GM20431 (cell line): ENCODE data around the gene STAT1.

Experiments
- in situ Hi-C: fragments of 300-500 bp; cut with MseI, MboI; formaldehyde crosslinking; loops from one replicate; pipeline ENCODE4 v1.15.0; 2020; ENCODE audit warnings: low sequenced_read_pairs; ENCODE audit not compliant: unreplicated experiment

The STAT1 gene

GRCh38 chr2:190987938-190988337, 26.0 kb downstream of the STAT1 start:
- in situ Hi-C loops, result no loop called here

GRCh38 chr2:190987116-190987515, 26.9 kb downstream of the STAT1 start:
- in situ Hi-C loops, result no loop called here

DNA sequence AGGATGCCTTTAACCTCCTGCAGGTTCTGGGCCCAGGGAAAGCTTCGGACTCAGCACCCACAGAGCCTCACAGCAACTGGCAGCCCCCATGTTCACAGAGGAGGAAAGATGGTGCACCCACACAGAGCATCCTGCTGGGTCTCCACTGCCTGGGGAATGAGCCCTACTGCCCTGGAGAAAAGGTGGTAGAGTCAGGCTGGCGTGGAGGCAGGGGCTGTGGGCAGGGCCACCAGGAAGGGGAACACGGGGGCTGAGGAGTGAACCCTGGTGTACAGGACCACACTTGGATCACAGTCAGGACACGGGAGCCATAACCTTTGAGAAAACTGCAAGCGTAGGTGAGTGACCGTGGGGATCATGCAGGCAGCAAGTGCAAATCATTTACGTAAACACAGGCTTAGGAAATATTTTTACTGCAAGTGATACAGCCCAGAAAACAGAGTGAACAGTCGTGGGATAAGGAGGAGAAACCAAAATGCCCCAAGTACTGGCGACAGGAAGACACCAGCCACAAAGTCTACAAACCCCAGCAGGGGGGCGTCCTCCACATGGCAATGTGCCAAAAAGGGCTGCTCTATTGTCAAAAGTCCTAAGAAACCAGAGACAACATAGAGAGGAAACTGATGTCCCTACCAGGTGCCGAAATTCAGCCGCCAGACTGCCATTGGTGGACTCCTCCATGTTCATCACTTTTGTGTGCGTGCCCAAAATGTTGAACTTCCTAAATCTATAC, 27.6 kb downstream of the STAT1 start:
- in situ Hi-C loops, result no loop called here

DNA sequence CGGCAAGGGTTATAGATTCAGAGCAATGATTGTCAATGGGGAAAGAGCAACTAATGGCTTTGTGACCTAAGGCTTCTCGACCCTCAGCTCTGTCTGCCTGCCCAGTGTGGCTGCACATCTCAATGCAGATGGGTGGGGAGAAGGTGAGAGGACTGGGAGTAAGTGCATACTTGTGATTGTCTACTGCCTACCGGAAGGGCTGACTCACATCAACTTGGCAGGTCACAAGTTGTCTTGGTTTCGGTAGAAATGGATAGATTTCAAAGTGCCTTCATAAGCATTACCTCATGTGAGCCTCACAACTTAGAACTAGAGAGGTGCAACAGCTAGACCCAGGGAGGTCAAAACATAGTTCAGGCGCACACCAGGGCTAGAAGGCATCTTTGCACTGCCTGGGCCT, 29.4 kb downstream of the STAT1 start:
- in situ Hi-C loops, result no loop called here

GRCh38 chr2:190982262-190983034, 31.5 kb downstream of the STAT1 start:
- in situ Hi-C loops, result no loop called here

DNA sequence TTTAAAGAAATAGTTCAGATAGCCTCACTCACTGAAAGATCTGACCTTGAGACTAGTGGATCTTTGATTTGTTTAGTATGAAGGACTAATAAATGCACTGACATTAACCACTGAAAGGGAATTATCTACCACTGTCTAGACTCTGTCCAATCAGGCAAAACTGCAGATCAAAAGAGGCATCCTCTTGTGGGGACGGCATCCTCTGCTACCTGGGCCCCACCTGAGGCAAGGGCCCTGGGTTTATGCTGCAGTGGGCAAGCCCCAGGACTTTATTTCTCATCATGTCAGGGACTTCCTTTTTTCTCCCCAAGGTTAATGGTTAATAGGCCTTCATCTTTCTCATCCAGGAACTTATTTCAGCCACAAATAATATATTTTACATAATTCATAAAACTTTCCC, 32.2 kb downstream of the STAT1 start:
- in situ Hi-C loops, result no loop called here

GRCh38 chr2:190981333-190981732, 32.6 kb downstream of the STAT1 start:
- in situ Hi-C loops, result no loop called here

DNA sequence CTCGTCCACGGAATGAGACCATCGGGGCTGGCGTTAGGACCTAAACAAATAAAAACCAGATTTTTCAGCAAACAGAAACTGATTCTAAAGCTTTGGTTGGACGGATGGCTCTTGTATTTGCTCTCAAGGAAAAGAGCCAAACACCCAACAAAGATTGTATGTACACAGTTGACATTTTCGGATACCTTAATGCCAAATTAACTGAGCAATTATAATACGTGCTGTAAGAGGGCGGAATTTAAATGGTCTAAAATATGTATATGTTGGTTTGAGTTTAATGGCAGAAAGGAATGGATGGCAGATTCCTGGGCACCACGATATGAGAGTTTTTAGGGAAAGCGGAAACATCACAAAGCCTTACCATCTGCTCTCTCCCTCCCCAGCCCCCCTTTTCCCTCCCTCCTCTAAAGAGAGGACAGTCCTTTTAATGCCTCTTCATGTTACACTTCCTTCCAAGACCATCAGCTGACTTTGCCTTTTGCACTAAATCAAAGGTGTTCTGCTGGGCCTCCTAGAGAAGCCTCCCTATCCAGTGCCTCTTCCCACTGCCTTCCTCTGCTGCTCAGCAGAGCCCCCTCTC, 33.3 kb downstream of the STAT1 start:
- in situ Hi-C loops, result no loop called here

- in situ Hi-C loops, result no loop called here
Observed at GRCh38 chr2:190979906-190980629, 33.9 kb downstream of the STAT1 start.

DNA sequence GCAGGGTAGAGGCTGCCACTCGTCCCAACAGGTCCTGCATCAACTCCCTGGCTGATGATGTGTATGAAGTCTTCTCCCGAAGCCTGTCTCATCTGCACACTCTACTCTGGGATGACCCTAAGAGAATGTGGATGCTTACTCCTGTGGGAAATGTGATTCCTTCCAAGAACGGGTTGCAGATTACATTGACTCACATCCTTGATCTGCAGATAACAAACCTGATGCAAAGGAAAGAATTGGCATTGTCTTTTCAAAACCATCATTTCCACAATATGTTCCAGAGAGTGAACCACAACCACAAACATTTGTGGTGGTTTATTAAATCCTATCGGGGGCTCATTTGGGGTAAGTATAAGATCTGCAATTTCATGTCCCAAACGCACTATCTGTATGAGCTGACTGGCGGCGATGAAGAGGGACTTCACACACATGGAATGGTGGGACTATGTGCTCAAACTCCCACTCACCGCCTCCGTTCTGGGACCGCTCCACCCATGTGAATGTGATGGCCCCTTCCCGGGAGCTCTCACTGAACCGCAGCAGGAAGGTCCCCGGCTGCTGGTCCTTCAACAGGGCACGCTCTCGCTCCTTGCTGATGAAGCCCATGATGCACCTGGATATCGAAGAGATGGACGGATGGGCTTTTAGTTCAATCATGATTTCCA, 35.5 kb downstream of the STAT1 start:
- in situ Hi-C loops, result no loop called here

GRCh38 chr2:190977505-190977904, 36.5 kb downstream of the STAT1 start:
- in situ Hi-C loops, result no loop called here

DNA sequence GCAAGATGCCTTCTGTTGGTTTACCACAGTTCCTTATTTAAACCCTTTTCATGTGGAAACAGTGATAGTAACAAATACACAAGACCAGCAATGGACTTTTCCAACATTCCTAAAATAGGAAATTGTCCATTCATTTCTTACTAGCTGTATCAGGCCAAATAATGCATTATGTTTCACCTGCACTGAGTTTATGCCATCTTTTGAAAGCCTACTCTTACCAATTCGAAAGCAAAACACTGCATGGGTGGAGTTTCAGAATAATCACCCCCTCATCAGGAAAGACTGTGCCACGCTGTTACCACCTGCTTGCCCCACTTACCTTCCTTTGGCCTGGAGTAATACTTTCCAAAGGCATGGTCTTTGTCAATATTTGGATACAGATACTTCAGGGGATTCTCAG, 37.5 kb downstream of the STAT1 start:
- in situ Hi-C loops, result no loop called here

DNA sequence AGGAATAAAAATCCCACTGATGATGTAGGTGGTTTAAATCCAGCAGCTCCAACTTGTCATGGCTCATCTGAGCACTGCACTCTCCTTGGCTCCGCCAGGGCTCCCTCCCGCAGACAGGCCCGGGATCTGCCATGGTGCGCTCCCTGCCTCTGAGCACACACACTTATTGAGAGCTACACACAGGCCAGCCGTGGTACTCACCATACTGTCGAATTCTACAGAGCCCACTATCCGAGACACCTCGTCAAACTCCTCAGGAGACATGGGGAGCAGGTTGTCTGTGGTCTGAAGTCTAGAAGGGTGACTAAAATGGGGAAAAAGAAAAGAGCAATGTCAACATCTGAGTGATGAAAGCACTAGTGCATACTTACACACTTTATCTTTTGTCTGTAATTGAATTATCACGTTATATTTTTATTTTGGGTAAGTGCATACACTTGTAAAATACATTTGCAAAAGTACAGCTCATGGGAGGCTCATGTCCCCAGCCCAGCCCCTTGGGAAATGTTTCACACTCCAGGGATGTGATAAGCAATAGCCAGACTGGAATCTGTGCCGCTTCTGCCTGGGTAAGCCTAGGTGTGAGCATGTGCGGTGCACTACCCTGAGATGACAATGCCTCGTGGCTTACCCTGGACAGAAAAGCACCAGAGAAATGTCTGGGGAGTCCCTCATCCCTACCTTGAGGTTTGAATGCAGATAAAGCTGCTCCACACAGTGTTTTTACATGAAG, 39.2 kb downstream of the STAT1 start:
- in situ Hi-C loops, result no loop called here

DNA sequence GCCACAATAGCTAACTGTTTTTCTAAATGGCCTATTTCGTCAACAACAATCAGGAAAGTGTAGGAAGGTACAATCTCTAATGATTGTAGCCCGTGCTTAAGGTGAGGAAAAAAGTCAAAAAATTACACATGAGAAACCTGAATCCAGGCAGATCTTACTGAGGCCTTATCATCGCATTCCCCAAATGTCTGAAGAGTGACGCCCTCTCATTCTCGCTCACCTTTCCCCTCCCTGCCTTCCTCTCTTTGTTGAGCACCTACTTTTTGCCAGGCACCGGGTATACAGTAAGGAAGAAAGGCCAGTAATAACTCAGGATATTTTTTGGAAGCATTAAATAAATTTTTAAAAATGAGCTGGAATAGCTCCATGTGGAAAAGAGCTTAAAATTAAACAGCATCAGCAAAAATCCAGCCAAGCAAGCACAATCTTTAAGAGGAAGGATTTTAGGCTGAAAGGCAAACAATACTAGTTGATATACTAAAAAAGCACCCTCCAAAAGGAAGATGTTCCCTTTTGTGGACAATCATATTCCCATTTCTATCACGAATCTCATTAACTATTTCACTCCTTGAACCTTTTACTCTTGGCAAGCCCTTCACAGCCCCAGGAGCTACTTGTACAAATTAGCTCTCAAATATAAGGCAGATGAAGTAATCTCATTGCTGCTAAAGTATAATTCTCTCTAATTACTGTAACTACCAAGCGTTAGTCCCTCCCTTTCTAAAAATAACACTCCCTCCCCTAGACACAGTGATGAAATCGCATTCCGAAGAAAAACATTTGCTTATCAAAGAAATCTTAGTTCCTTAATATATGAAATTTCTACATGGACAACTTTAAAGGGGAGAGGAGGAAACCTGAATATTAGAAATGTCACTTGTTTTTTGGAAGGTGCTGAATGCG, 40.0 kb downstream of the STAT1 start:
- in situ Hi-C loops, result no loop called here

- in situ Hi-C loops, result no loop called here
Observed at GRCh38 chr2:190973262-190973661, 40.7 kb downstream of the STAT1 start.

DNA sequence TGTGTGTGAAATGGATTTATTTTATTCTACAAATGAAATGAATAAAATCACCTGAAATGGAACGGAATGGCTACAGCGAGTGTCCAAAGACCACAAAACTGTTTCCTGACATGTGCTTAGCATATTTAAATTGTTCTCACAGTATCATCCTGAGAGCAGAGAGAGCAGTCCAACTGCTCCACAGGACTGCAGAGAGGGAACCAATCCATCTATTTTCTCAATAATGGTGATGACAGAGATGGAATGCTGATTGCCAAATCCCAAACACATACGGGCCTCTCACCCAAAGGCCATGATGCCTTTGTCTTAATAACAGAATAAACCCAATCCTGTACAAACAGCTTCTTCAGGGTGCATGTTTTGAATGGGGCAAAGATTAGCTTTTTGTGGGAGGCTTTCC, 41.1 kb downstream of the STAT1 start:
- in situ Hi-C loops, result no loop called here

- in situ Hi-C loops, result no loop called here
Observed at GRCh38 chr2:190972213-190972612, 41.8 kb downstream of the STAT1 start.

DNA sequence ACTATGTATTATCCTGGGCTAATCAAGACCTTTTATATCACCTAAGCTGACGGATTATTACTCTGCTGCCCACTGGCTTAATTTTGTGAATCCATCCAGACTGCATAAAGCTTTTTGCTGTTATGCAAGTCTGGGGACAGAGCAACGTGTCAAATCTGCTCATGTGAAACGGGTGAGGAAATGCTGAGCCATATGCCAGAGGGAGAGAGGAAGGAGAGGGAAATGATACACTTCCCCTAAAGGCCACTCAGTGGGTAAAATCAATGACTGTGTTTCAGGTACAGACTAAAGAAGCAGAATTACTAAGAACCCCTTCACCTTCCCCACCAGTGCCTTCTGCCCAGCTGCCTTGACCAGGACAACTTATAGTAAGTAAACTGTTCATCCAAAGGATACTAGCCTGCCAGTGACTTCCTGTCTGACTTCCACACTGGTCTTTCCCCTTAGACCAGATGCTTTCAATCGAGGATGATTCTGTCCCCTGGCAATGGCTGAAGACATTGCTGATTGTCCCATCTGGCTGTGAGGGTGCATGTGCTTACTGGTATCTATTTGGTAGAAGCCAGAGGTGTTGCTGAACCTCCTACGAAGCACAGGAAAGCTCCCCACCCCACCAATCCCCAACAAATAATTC, 43.0 kb downstream of the STAT1 start:
- in situ Hi-C loops, result no loop called here
